Keratinocyte (primary cell): ENCODE measurements around the gene OLIG2.

Experiments
- CTCF ChIP-seq, 3 experiments: IDR thresholded peaks in 1 of 3; conservative IDR thresholded peaks in 1 of 3; optimal IDR thresholded peaks in 1 of 3; 2 replicates in 2 of 3; 3 replicates in 1 of 3; pipeline versions ENCODE3 to v1.5.1; 2011; ENCODE audit warnings: low read length in 3 of 3, mild to moderate bottlenecking in 3 of 3, moderate library complexity in 2 of 3, control low read depth in 1 of 3, inconsistent platforms in 1 of 3; ENCODE audit not compliant: insufficient read depth in 2 of 3; ENCODE audit errors: extremely low read depth in 1 of 3
- EZH2 ChIP-seq: IDR thresholded peaks from one replicate; pipeline ENCODE4 v1.6.1; 2012; ENCODE audit warnings: inconsistent platforms, mild to moderate bottlenecking, low read length, moderate library complexity

GRCh38 chr21:33036430-33037162 lies 10.9 kb downstream of the OLIG2 start:
- no peak for TF ChIP-seq CTCF (optimal IDR thresholded peaks at IDR 0.05 in 1 of 3, IDR thresholded peaks at IDR 0.05 in 1 of 3, conservative IDR thresholded peaks at IDR 0.05 in 1 of 3; ENCODE audit: extremely low read depth in 1 of 3, insufficient read depth in 2 of 3, low read length in 3 of 3)
- no peak for TF ChIP-seq EZH2
